ENCODE measurements around the gene SELPLG. TPM values are rescaled to one million over a fixed set of nuclear protein-coding genes. Genes with fewer than 3 reads are reported as not detected.

Gene SELPLG
- total RNA-seq, 1 experiment from 2014 or later, result 0.41 TPM

GRCh38 chr12:108614041-108614440 lies 19.7 kb downstream of the SELPLG start:
- in situ Hi-C loops (cut with HindIII; ENCODE audit: low pct_unique_long_range_greater_than_20kb, low sequenced_read_pairs) (no loop called here), intact Hi-C loops (cut with micrococcal nuclease; ENCODE audit: unreplicated experiment) (no loop called here)
- ATAC-seq, result no peak
- TF ChIP-seq REST (IDR thresholded peaks at IDR 0.05; ENCODE audit: insufficient read depth in 1 of 2, low read depth in 2 of 2, low read length in 1 of 2) (no peak), POLR2AphosphoS5 (IDR thresholded peaks at IDR 0.05; ENCODE audit: low read depth, low read length) (no peak), TCF7L2 (IDR thresholded peaks at IDR 0.05; ENCODE audit: low read depth, low read length) (no peak), SIN3A (IDR thresholded peaks at IDR 0.05; ENCODE audit: borderline replicate concordance, insufficient read depth, low read depth, low read length) (no peak)
- TF ChIP-seq, protein P1, sequence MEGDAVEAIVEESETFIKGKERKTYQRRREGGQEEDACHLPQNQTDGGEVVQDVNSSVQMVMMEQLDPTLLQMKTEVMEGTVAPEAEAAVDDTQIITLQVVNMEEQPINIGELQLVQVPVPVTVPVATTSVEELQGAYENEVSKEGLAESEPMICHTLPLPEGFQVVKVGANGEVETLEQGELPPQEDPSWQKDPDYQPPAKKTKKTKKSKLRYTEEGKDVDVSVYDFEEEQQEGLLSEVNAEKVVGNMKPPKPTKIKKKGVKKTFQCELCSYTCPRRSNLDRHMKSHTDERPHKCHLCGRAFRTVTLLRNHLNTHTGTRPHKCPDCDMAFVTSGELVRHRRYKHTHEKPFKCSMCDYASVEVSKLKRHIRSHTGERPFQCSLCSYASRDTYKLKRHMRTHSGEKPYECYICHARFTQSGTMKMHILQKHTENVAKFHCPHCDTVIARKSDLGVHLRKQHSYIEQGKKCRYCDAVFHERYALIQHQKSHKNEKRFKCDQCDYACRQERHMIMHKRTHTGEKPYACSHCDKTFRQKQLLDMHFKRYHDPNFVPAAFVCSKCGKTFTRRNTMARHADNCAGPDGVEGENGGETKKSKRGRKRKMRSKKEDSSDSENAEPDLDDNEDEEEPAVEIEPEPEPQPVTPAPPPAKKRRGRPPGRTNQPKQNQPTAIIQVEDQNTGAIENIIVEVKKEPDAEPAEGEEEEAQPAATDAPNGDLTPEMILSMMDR (IDR thresholded peaks at IDR 0.05), result no peak
- Histone ChIP-seq H3K27me3 (ENCODE audit: control insufficient read depth, insufficient read depth, low read length) (no peaks in the 10 kb centered on the region), H3K4me1 (ENCODE audit: control insufficient read depth, insufficient read depth, low read length) (peaks cover 25% of the 10 kb centered on the region), H3K4me3 (ENCODE audit: low read depth in 2 of 2, low read length in 2 of 2) (no peak overlapping the region), H3K36me3 (ENCODE audit: control insufficient read depth, insufficient read depth, low read length) (no peaks in the 10 kb centered on the region), H3K27ac (ENCODE audit: low read length) (no peak overlapping the region), H3K9me3 (ENCODE audit: control insufficient read depth, insufficient read depth, low read depth, low read length) (no peaks in the 10 kb centered on the region)
- CTCF ChIA-PET, result no interaction called here
- POLR2A ChIA-PET, result no interaction called here
- BruUV-seq (replicated peaks), result no TSS peak
- DNase-seq (ENCODE audit: low read depth, low spot score), result no peak

DNA sequence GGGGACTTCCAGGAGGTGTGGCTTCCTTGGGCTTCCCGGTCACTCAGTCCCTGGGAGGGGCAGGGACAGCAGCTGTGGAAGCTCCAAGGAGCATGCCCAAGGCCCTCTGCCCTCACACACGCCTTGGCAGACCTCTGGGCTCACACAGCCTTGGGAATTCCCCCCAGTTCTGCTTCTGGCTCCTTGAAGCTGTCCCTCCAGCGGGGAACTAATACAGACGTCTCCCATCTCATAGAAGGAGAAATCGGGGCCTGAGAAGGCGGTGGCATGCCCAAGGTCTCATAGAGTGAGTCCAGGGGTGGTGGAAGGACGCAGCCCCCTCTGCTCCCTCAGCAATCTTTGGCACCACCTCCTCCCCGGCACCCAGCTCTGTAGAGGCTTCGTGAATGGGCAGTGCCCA lies 20.1 kb downstream of the SELPLG start:
- Histone ChIP-seq H3K4me1 (ENCODE audit: control insufficient read depth, insufficient read depth, low read length) (peaks cover 22% of the 10 kb centered on the region), H3K36me3 (ENCODE audit: control insufficient read depth, insufficient read depth, low read length) (no peaks in the 10 kb centered on the region), H3K27me3 (ENCODE audit: control insufficient read depth, insufficient read depth, low read length) (no peaks in the 10 kb centered on the region), H3K4me3 (ENCODE audit: low read depth in 2 of 2, low read length in 2 of 2) (no peak overlapping the region), H3K27ac (ENCODE audit: low read length) (no peak overlapping the region; the same call in 1 of the 2 replicates), H3K9me3 (ENCODE audit: control insufficient read depth, insufficient read depth, low read depth, low read length) (no peaks in the 10 kb centered on the region)
- in situ Hi-C loops (cut with HindIII; ENCODE audit: low pct_unique_long_range_greater_than_20kb, low sequenced_read_pairs) (no loop called here), intact Hi-C loops (cut with micrococcal nuclease; ENCODE audit: unreplicated experiment) (no loop called here)
- DNase-seq (ENCODE audit: low read depth, low spot score), result no peak
- POLR2A ChIA-PET, result no interaction called here
- CTCF ChIA-PET, result no interaction called here
- TF ChIP-seq SIN3A (IDR thresholded peaks at IDR 0.05; ENCODE audit: borderline replicate concordance, insufficient read depth, low read depth, low read length) (no peak), POLR2AphosphoS5 (IDR thresholded peaks at IDR 0.05; ENCODE audit: low read depth, low read length) (no peak), TCF7L2 (IDR thresholded peaks at IDR 0.05; ENCODE audit: low read depth, low read length) (no peak), REST (IDR thresholded peaks at IDR 0.05; ENCODE audit: insufficient read depth in 1 of 2, low read depth in 2 of 2, low read length in 1 of 2) (no peak)
- TF ChIP-seq, protein P1 (IDR thresholded peaks at IDR 0.05), result no peak
- no TSS peak for BruUV-seq (replicated peaks)
- ATAC-seq, result peak; percentile 72

All from Panc1 (cell line).